HG03460 (cell line): ENCODE measurements around the gene ZNF792.
"Not testable (repeated sequence)": the region's sequence is repeated elsewhere in the genome, so short reads cannot be mapped to it uniquely, and the experiment has no call there.

ENCODE experiments used
- ATAC-seq: cut with Tn5 transposase; IDR thresholded peaks from one replicate; pipeline ENCODE4 v1.9.1; 2021; ENCODE audit not compliant: unreplicated experiment

The ZNF792 gene

GRCh38 chr19:34998777-34999497 lies 34.9 kb upstream of the ZNF792 start:
- ATAC-seq, result no peak

DNA sequence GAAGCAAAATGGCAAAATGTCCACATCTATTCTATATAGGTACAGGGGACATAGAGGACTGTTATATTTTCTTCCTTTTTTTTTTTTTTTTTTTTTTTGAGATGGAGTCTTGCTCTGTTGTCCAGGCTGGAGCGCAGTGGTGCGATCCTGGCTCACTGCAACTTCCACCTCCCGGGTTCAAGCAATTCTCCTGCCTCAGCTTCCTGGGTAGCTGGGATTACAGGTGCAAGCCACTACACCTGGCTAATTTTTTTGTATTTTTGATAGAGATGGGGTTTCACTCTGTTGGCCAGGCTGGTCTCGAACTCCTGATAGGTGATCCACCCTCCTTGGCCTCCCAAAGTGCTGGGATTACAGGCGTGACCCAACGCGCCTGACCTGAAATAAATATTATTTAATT lies 34.2 kb upstream of the ZNF792 start:
- ATAC-seq, result not testable (repeated sequence)

GRCh38 chr19:34997071-34997617 lies 33.1 kb upstream of the ZNF792 start:
- no peak for ATAC-seq

- no peak for ATAC-seq
Measured at GRCh38 chr19:34995551-34995950, 31.5 kb upstream of the ZNF792 start.

DNA sequence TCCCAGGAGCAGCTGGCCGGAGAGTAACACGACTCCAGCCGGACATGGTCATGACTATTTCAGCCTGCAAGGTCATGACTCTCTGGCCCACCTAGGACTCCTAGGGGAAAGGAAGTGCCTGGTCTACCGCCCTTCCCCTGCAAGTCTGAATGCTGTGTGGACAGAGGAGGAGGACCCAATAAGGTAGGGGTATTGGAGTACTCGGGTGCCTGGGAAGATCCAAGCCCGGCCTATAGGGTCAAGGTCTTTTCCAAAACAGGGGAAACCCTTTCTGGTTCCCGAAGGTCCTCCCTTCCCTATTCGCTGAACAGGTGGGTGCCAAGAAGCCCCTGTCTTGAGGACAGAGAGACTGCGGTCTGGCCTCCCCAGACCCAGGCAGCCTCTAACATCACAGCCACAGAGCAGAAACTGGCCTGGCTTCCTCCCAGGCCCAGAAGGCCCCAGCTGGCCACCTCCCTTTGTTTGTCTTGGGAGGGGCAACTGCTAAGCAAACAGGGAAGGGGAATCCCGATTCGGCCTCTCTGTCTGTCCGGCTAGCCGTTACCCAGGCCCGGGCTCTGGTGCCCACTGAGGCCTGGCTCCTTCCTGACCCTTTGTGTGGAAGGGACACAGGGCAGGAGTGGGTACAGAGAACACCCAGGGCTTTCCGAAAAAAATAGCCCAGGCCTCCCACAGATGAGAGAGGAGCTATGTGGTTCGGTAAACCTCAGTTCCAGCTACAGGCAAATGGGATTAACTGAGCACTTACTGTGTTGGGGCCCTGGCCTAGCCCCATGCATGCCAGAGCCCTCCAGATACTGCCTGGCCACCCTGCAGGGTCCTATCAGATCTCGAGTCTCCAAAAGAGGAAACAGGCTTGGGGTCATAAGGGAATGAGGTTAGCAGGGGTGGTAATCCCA lies 30.9 kb upstream of the ZNF792 start:
- ATAC-seq, result no peak

DNA sequence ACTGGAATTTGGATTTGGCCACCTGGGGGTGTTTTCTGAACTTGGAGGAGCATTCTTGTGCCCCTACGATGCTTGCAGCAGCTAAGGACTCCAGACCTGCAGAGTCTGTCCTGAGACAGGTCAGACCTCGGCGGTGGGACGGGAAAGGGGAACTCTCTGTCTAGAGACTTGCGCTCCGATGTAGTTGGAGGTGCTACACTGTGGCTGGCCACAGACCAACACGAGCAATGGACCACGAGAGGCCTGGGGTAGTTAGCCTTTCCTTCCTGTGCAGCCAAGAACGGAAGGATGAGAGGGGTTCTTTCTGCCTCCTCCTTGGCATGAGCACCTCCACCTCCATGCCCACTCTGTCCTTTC lies 30.2 kb upstream of the ZNF792 start:
- no peak for ATAC-seq

DNA sequence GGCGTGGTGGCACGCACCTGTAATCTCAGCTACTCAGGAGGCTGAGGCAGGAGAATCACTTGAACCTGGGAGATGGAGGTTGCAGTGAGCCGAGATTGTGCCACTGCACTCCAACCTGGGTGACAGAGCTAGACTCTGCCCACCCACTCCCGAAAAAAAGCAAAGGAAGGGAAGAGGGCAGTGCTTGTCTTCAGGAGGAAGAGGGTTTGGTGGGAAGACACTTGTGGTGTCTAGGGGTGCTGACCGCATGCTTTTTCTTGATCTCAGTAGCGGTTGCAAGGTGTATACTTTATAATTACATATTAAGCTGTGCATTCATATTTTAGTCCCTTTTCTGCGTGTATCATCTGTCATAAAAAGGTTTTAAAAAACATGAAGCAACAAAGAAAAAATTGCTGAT lies 28.6 kb upstream of the ZNF792 start:
- ATAC-seq, result not testable (repeated sequence)

- no peak for ATAC-seq
Measured at GRCh38 chr19:34991542-34992333, 27.7 kb upstream of the ZNF792 start.

GRCh38 chr19:34990578-34991192 lies 26.7 kb upstream of the ZNF792 start:
- ATAC-seq, result no peak

DNA sequence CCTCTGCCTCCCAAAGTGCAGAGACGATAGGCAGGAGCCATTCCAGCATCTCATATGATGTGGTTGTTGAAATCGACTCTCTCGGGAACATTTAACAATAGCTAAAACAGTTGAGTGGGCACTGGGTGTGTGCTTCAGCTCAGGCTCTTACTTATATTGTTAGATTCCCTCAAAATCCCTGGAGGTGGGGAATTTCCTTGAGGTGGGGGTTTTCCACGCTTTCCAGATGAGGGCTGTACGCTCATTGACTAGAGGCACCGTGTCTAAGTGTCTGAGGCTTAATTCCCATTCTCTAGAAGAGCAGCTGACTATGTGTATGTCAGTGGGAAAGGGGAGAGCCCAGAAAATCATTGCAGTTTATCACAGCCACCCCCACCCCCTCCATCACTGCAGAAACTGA lies 25.3 kb upstream of the ZNF792 start:
- no peak for ATAC-seq

- ATAC-seq, result no peak
Measured at GRCh38 chr19:34988119-34988518, 24.1 kb upstream of the ZNF792 start.

DNA sequence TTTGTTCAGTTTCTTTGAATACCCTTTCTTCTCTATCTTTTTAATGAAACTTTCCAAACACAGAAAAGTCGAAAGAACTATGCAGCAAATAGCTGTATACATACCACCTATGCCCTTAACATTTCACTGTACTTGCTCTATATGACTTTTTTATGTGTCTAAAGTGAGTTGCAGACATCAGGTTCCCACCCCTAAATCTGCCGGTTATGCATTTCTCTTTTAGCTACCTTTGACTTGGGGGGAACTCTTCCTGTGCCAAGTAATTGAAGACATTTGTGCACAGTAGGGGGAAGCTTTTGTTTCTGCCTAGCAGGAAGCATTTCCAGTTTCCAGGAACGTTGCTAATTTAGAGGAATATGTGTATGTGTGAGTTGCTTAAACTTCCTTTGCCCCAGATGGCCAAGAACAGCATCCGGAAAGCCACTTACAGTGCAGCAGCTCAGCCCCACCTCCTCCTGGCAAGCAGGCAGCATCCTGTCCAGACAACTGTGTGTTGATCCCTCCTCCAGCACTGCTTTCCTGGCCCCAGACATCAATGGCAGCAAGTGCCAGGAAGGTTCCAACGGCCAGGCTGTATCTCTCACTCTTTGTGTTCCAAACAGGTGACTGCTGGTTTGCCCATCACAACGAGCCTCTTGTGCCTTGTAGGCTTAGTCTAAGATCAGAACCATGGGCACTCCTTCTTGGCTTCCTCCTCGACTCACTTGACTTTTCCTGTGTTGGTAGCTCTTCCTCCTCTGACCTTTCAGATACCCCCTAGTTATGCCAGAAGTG lies 21.4 kb upstream of the ZNF792 start:
- no peak for ATAC-seq

GRCh38 chr19:34984287-34984686 lies 20.3 kb upstream of the ZNF792 start:
- ATAC-seq, result no peak

DNA sequence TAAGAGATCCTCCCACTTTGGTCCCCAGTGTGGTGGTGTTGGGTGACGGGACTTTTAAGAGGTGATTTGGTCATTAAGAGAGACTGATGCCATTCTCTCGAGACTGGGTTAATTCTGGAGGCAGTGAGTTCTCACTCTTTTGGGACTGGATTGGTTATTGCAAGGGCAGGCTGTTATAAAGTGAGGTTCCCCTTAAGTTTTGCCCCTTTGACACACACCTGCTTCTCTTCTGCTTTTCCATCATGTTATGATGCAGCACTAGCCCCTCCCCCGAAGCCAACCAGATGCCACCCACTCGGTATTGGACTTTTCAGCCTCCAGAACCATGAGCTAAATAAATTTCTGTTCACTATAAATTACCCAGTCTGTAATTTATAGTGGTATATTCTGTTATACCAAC lies 19.8 kb upstream of the ZNF792 start:
- ATAC-seq, result no peak

DNA sequence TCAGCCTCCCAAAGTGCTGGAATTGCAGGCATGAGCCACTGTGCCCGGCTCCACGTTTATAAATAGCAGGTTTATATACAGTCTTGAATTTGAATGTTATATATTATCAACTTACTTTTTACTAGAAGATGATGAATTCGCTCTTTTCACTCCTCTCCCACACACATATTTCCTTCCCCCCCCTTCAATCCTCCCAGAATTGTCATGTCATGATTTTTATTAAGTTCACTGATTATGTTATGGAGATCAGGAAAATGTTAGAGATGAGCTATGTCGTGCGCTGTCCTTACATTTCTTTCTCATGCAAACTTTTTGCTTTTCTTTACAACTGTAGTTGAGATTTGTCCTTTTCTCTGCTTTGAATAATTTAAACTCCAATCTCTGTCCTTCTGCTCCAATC lies 18.2 kb upstream of the ZNF792 start:
- no peak for ATAC-seq

- ATAC-seq, result no peak
Measured at GRCh38 chr19:34979819-34980640, 16.0 kb upstream of the ZNF792 start.

- ATAC-seq, result no peak
Measured at GRCh38 chr19:34976611-34977010, 12.6 kb upstream of the ZNF792 start.

DNA sequence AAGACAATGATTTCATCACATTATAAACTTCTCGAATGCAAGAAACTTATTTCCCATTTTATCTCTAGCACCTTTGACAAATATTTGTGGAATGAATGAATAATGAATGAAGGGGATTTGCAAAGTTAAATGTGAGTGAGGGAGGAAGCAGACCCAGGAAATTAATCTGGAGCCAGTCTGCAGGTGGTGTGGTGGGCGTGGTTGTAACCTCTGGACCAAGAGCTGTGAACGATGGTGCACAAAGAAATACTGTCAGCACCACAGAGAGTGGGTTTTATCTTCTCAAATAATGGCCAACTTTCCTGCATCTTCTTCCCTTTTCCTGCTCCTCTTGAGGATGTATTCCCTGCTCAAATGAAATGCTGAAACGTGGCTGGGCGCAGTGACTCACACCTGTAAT lies 11.0 kb upstream of the ZNF792 start:
- no peak for ATAC-seq

GRCh38 chr19:34974646-34975045 lies 10.6 kb upstream of the ZNF792 start:
- no peak for ATAC-seq
